Astrocyte (in vitro differentiated cells and primary cell): ENCODE results near the gene C2CD2.

Experiments used
- CTCF ChIP-seq: IDR thresholded peaks from 2 replicates; pipeline ENCODE4 v1.5.1; 2011; ENCODE audit warnings: low read depth, mild to moderate bottlenecking, inconsistent platforms, low read length, moderate library complexity; ENCODE audit not compliant: insufficient read depth
- EZH2 ChIP-seq: IDR thresholded peaks from 2 replicates; pipeline ENCODE4 v1.6.1; 2012; ENCODE audit warnings: mild to moderate bottlenecking, low read length, inconsistent platforms; ENCODE audit not compliant: insufficient read depth

GRCh38 chr21:41868062-41868710 is 85.6 kb downstream of the C2CD2 start:
- no peak for TF ChIP-seq CTCF
- TF ChIP-seq EZH2 = no peak
